Retinal pigment epithelial cell (primary cell): ENCODE data around the gene NPAS3.

Experiments used
- DNase-seq: peaks from one replicate; pipeline ENCODE4 v3.0.0-alpha.2; 2010; ENCODE audit warnings: low read depth
- H3K4me3 ChIP-seq: 2 replicates; pipeline ENCODE4 v1.5.1; 2011; ENCODE audit warnings: mild to moderate bottlenecking, low read length, control low read depth, moderate library complexity
- CTCF ChIP-seq: conservative IDR thresholded peaks from 2 replicates; pipeline ENCODE4 v1.5.1; 2011; ENCODE audit warnings: low read depth, low read length, control low read depth, inconsistent platforms

NPAS3 gene

DNA sequence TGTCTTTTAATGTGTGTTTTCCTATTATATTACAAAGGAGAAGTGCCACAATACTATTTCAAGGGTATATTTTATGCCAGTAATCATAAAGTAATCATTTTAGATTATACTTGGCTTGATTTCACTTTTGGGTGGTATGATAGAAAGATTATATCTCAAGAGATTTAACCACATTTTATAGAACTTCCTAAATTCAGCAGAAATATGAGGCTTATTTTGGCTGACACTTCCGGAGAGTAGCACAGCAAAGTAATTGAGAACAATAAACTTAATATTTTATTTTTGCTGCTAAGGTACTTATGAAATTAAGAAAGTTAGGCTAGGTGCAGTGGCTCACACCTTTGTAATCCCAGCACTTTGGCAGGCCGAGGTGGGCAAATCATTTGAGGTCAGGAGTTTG is 319.1 kb downstream of the NPAS3 start:
- no peak for DNase-seq
- no peak overlapping the region for H3K4me3 ChIP-seq
- TF ChIP-seq CTCF, result no peak

DNA sequence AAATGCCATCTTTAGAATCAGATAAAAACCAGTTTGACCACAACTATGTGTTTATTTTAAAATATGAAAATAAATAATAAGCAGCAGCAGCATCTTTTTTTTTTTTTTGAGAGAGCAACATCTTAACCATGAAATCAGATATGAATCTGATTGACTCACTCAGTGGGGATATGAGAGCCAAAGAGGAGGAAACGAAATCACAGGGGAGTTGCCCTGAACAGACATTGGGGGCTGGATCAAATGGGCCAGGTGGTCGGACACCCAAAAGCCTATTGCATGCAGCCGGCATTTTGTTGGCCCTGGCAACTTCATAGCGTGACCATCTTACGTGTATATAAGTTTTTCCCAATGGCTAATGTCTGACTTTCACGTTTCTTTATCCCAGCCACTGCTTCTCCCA is 321.1 kb downstream of the NPAS3 start:
- H3K4me3 ChIP-seq, result no peak overlapping the region
- DNase-seq, result no peak
- TF ChIP-seq CTCF, result no peak

- no peak for TF ChIP-seq CTCF
- no peak overlapping the region for H3K4me3 ChIP-seq
- no peak for DNase-seq
Measured at GRCh38 chr14:33271216-33271615, 332.5 kb downstream of the NPAS3 start.

- DNase-seq, result no peak
- no peak for TF ChIP-seq CTCF
Measured at GRCh38 chr14:33271891-33272290, 333.2 kb downstream of the NPAS3 start.

GRCh38 chr14:33273978-33274377 is 335.3 kb downstream of the NPAS3 start:
- no peak overlapping the region for H3K4me3 ChIP-seq
- no peak for DNase-seq
- TF ChIP-seq CTCF, result no peak

More at GRCh38 chr14:33271891-33272290, 333.2 kb downstream of the NPAS3 start:
- no peak overlapping the region for H3K4me3 ChIP-seq

- TF ChIP-seq CTCF, result no peak
- no peak for DNase-seq
- H3K4me3 ChIP-seq, result no peak overlapping the region
Measured at GRCh38 chr14:33275879-33276278, 337.2 kb downstream of the NPAS3 start.

DNA sequence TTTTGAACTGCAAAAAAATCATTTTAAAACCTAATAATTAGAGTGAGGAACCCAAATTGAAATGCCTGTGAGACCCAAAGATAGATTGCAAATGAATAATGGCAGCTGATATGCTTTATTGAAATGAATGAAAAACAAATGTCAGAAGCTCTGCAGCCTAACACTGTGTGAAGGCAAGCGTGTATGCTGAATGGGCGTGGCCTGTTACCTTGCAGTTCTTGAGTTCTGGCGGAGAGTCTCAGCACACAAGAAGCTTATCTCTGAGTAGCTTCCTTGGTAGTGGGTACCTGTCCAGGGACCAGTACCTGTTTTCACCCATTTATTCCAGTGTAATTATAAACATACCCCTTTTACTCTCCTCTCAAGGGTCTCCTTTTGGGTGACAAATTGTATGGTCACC is 341.2 kb downstream of the NPAS3 start:
- DNase-seq, result no peak
- no peak for TF ChIP-seq CTCF
- H3K4me3 ChIP-seq, result no peak overlapping the region
